ENCODE measurements around the gene FAS.
"Not testable (repeated sequence)": the region's sequence is repeated elsewhere in the genome, so short reads cannot be mapped to it uniquely, and the experiment has no call there.

Gene FAS

GRCh38 chr10:88992921-88993524 lies 2.4 kb downstream of the FAS start:
- DNase-seq (ENCODE audit: low spot score): no peak

DNA sequence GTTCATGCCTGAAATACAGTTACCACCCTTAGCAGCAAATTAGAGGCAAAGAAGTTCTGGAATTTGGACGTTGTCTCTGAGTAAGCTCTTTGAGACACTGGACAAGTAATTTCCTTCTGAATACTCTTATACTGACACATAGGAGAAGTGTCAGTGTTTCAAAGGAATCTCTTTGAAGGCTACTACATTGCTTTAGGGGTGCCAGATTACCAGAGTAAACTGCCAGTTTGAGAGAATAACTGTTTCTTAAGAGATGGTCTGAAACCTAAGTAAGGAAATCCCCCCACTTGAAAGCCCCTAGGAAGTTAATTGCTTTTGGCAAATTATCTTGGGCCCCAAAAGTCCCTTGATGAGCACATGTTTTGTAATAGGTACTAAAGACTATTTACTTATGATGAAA lies 3.4 kb downstream of the FAS start:
- no peak for DNase-seq (ENCODE audit: low spot score)

DNA sequence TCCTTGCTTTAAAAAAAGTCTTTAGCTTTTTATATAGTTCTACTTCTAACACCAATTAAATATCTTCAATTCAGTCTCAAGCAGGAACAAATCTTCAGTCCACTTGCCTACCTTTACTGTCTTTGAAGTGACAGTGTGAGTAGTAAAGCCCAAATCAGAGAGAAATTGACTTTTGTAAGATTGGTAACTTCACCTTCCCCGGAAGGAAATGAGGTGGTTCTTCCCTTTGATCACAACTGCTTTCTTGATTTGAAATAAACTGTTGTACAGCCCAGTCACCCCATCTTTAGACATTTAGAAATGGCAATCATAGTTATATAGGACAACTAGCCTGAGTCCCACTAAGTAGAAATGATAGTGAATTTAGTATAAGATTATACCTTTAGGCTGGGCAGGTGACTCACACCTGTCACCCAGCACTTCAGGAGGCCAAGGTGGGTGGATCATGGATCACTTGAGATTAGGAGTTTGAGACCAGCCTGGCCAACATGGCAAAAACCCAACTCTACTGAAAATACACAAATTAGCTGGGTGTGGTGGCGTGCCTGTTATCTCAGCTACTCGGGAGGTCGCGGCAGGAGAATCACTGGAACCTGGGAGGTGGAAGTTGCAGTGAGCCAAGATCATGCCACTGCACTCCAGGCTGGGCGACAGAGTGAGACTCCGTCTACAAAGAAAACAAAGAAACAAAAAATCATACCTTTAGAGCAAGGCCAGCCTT lies 4.7 kb downstream of the FAS start:
- no peak for DNase-seq (ENCODE audit: low spot score)

- DNase-seq (ENCODE audit: low spot score): no peak
Measured at GRCh38 chr10:88996927-88997326, 6.3 kb downstream of the FAS start.

DNA sequence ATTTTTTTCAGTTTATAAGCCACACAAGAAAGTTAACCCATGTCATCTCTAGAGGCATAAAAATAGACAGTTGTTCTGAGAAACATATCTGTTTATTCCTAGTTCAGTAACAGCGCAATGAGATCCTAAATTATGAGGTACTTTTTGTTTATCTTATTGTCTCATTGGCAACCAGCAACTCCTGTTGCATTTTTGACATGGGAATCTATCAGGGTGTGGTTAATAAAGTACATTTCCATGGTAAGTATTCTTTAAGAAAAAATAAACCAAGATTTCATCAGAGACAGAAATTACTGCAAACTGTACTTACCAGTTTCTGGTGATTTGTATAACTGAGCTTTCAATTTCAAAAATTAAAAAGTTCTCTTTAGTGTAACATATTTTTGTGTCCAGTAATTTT lies 9.0 kb downstream of the FAS start:
- peak; percentile 30 for DNase-seq (ENCODE audit: low spot score)

- DNase-seq (ENCODE audit: low spot score): no peak
Measured at GRCh38 chr10:89001024-89001728, 10.6 kb downstream of the FAS start.

- DNase-seq (ENCODE audit: low spot score): peak; percentile 40
Measured at GRCh38 chr10:89001729-89002072, 11.1 kb downstream of the FAS start.

GRCh38 chr10:89002226-89002978 lies 11.8 kb downstream of the FAS start:
- DNase-seq (ENCODE audit: low spot score): no peak

- no peak for DNase-seq (ENCODE audit: low spot score)
Measured at GRCh38 chr10:89003344-89003743, 12.7 kb downstream of the FAS start.

DNA sequence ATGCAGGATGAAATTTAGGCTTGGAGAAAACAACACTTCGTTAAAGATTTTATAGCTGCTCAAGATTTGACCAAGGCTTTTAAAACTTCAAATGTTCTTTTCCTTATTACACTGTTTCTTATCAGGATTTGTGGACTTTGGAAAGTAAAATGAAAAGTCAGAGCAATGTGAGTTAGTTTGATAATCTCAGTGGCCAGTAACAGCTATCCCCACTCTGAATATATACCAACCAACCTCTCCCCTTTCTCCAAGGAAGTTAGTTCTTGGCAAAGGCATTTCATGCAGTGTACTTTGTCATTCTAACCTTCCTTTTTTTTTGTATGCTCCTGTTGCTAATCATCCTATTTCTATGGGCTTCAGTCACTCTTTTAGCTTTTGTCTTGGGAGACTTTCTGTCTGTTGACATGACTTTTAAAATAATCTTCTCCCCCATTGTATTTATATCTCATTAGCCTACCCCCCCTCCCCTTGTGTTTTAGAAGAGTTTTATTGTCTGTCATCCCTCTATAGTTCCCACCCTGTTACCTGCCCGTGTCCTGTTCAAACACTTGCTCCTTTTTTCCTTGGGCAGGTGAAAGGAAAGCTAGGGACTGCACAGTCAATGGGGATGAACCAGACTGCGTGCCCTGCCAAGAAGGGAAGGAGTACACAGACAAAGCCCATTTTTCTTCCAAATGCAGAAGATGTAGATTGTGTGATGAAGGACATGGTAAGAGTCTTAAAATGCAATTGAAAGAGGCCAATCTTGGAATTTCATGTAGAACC lies 16.7 kb downstream of the FAS start:
- DNase-seq (ENCODE audit: low spot score): no peak

DNA sequence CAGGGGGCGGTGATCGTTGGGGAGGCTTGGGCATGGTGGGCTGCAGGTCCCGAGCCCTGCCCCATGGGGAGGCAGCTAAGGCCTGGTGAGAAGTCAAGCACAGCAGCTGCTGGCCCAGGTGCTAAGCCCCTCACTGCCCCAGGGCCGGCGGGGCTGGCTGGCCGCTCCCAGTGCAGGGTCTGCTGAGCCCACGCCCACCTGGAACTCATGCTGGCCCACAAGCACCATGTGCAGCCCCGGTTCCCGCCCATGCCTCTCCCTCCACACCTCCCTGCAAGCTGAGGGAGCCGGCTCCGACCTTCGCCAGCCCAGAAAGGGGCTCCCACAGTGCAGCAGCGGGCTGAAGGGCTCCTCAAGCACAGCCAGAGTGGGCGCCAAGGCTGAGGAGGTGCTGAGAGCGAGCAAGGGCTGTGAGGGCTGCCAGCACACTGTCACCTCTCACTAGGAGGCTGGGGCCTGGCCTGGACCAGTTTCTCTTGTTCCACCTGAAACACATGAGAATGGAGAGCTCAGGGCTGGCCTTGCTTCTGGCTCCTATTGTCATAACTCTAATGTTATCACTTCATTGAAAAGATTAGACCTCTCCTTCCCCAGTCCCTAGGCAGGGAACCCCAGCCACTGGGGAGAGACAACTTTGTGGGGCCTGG lies 28.2 kb downstream of the FAS start:
- not testable (repeated sequence) for DNase-seq (ENCODE audit: low spot score)

GRCh38 chr10:89019569-89020327 lies 29.1 kb downstream of the FAS start:
- DNase-seq (ENCODE audit: low spot score): no peak

DNA sequence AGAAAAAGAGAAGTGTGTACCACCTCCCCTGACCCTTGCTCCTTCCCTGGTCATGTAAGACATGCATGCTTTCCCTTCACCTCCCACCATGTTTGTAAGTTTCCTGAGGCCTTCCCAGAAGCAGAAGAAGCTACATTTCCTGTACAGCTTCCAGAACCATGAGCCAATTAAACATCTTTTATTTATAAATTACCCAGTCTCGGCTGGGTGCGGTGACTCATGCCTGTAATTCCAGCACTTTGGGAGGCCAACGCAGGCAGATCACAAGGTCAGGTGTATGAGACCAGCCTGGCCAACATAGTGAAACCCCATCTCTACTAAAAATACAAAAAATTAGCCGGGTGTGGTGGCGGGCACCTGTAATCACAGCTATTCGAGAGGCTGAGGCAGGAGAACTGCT lies 30.9 kb downstream of the FAS start:
- DNase-seq (ENCODE audit: low spot score): not testable (repeated sequence)

- no peak for DNase-seq (ENCODE audit: low spot score)
Measured at GRCh38 chr10:89022734-89023133, 32.1 kb downstream of the FAS start.

- DNase-seq (ENCODE audit: low spot score): no peak
Measured at GRCh38 chr10:89025453-89025852, 34.9 kb downstream of the FAS start.

DNA sequence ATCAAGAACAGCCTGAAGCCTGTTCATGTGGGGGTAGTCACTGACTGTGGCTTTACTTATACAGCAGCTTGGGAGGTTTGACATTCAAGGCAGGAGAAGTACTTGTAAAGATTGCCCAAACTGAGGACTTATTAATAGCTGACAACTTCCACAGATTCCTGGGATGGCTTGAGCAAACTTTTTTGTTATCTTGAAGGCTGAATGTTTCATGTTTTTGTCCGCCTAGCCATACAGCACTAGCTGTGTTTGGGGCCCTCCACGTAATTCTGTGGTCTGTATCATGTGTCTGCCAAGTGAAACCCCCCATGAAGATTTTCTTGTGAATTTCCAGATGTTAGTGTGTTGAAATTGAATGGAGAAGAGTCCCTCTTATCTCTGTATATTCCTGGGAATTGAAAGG lies 38.6 kb downstream of the FAS start:
- no peak for DNase-seq (ENCODE audit: low spot score)

- DNase-seq (ENCODE audit: low spot score): peak; percentile 46
Measured at GRCh38 chr10:89029785-89030437, 39.3 kb downstream of the FAS start.

- no peak for DNase-seq (ENCODE audit: low spot score)
Measured at GRCh38 chr10:89030791-89031190, 40.2 kb downstream of the FAS start.

- DNase-seq (ENCODE audit: low spot score): peak; percentile 16
Measured at GRCh38 chr10:89032141-89032891, 41.7 kb downstream of the FAS start.
